ENCODE results near the gene TPK1.

GRCh38 chr7:144736880-144737493 is 98.9 kb downstream of the TPK1 start:
- TF ChIP-seq POLR2AphosphoS5 (IDR thresholded peaks at IDR 0.05; ENCODE audit: low read depth, low read length): no peak
- TF ChIP-seq TAF1 (IDR thresholded peaks at IDR 0.05; ENCODE audit: borderline replicate concordance, low read depth, low read length): no peak

Data from GM12892 (cell line).